WTC11 (cell line): Measurements from ENCODE around the gene EXOC3L2. TPM values are rescaled to one million over a fixed set of nuclear protein-coding genes. Genes with fewer than 3 reads are reported as not detected.

ENCODE experiments used
- ATAC-seq: fragments of 200-7000 bp; cut with Tn5 transposase; 2 replicates; pipeline ENCODE4 v1.10.0; 2021; ENCODE audit warnings: mild to moderate bottlenecking, moderate library complexity
- CTCF ChIA-PET: fragments of 300-600 bp; sonication (Branson Sonifier 250); formaldehyde crosslinking; loops from one replicate; lab custom pipeline; 2021; ENCODE audit warnings: antibody characterized with exemption; lab: Charles Lee
- POLR2A ChIA-PET: fragments of 350-600 bp; sonication (Branson Sonifier 250); formaldehyde crosslinking; loops from one replicate; lab custom pipeline; 2021; ENCODE audit warnings: antibody characterized with exemption; lab: Charles Lee
- DNase-seq: peaks from one replicate; pipeline ENCODE4 v3.0.0; 2021; ENCODE audit warnings: low spot score
- H3K27ac Mint-ChIP-seq: 2 replicates; pipeline ENCODE4 v1.8.0; 2021; ENCODE audit warnings: mixed read lengths
- H3K27me3 Mint-ChIP-seq: 2 replicates; pipeline ENCODE4 v1.8.0; 2021; ENCODE audit warnings: low read depth, mild to moderate bottlenecking, moderate library complexity, mixed read lengths
- H3K36me3 Mint-ChIP-seq: 2 replicates; pipeline ENCODE4 v1.8.0; 2021; ENCODE audit warnings: mixed read lengths
- H3K4me1 Mint-ChIP-seq: 2 replicates; pipeline ENCODE4 v1.8.0; 2022; ENCODE audit warnings: mixed read lengths
- H3K4me3 Mint-ChIP-seq: 2 replicates; pipeline ENCODE4 v1.8.0; 2021; ENCODE audit warnings: mild to moderate bottlenecking, moderate library complexity, mixed read lengths
- H3K9me3 Mint-ChIP-seq: 2 replicates; pipeline ENCODE4 v1.8.0; 2021; ENCODE audit warnings: mixed read lengths
- CBFB ChIP-seq: sonication (generic); formaldehyde crosslinking; IDR thresholded peaks from 2 replicates; pipeline ENCODE4 v1.8.1; 2022; ENCODE audit warnings: mild to moderate bottlenecking, low read depth, missing genetic modification reagents
- CREM ChIP-seq: sonication (generic); formaldehyde crosslinking; IDR thresholded peaks from 2 replicates; pipeline ENCODE4 v1.8.1; 2022; ENCODE audit warnings: mild to moderate bottlenecking, missing genetic modification reagents, moderate library complexity
- ESRRA ChIP-seq: sonication (generic); formaldehyde crosslinking; IDR thresholded peaks from 2 replicates; pipeline ENCODE4 v1.8.1; 2022; ENCODE audit warnings: mild to moderate bottlenecking, missing genetic modification reagents, borderline replicate concordance
- ETV6 ChIP-seq: sonication (generic); formaldehyde crosslinking; IDR thresholded peaks from 2 replicates; pipeline ENCODE4 v1.8.1; 2022; ENCODE audit warnings: mild to moderate bottlenecking, missing genetic modification reagents
- GTF2I ChIP-seq: fragments of 250-450 bp; sonication (Bioruptor Pico); conservative IDR thresholded peaks from 2 replicates; pipeline ENCODE4 v1.4.0; 2021; ENCODE audit warnings: mild to moderate bottlenecking
- JAZF1 ChIP-seq: fragments of 250-450 bp; sonication (Bioruptor Pico); IDR thresholded peaks from 2 replicates; pipeline ENCODE4 v1.9.0; 2021; ENCODE audit warnings: moderate library complexity, mild to moderate bottlenecking, inconsistent platforms
- NFE2L1 ChIP-seq: sonication (generic); formaldehyde crosslinking; IDR thresholded peaks from 2 replicates; pipeline ENCODE4 v1.8.1; 2023; ENCODE audit warnings: missing genetic modification reagents
- SMAD4 ChIP-seq: sonication (generic); formaldehyde crosslinking; IDR thresholded peaks from 2 replicates; pipeline ENCODE4 v1.8.0; 2022; ENCODE audit warnings: mild to moderate bottlenecking, missing genetic modification reagents
- SP1 ChIP-seq: sonication (generic); formaldehyde crosslinking; conservative IDR thresholded peaks from 2 replicates; pipeline ENCODE4 v1.8.1; 2022; ENCODE audit warnings: missing genetic modification reagents
- TCF7 ChIP-seq: sonication (generic); formaldehyde crosslinking; IDR thresholded peaks from 2 replicates; pipeline ENCODE4 v1.8.0; 2022; ENCODE audit warnings: mild to moderate bottlenecking, low read depth, missing genetic modification reagents, moderate library complexity
- TP53 ChIP-seq: sonication (generic); formaldehyde crosslinking; IDR thresholded peaks from 2 replicates; pipeline ENCODE4 v1.8.1; 2023; ENCODE audit warnings: mild to moderate bottlenecking, missing genetic modification reagents
- ZNF232 ChIP-seq: sonication (generic); formaldehyde crosslinking; IDR thresholded peaks from 2 replicates; pipeline ENCODE4 v1.8.0; 2022; ENCODE audit warnings: mild to moderate bottlenecking, missing genetic modification reagents
- ZNF263 ChIP-seq: sonication (generic); formaldehyde crosslinking; IDR thresholded peaks from 2 replicates; pipeline ENCODE4 v1.8.1; 2022; ENCODE audit warnings: low read depth, mild to moderate bottlenecking, moderate library complexity, missing genetic modification reagents
- ZNF423 ChIP-seq: fragments of 250-450 bp; sonication (Bioruptor Pico); IDR thresholded peaks from 2 replicates; pipeline ENCODE4 v2.1.2; 2022; ENCODE audit warnings: mild to moderate bottlenecking, moderate library complexity
- total RNA-seq: library from RNA; stranded (reverse); gene quantifications from 3 replicates; pipeline ENCODE4 v1.2.3, GENCODE V29; 2021
- TF ChIP-seq, protein P1 (sequence below): sonication (generic); formaldehyde crosslinking; IDR thresholded peaks from 2 replicates; pipeline ENCODE4 v1.8.0; 2022; ENCODE audit warnings: mild to moderate bottlenecking, missing genetic modification reagents
- TF ChIP-seq, protein P2 (sequence below): sonication (generic); formaldehyde crosslinking; IDR thresholded peaks from 2 replicates; pipeline ENCODE4 v1.8.1; 2022; ENCODE audit warnings: mild to moderate bottlenecking, missing genetic modification reagents, moderate library complexity, borderline replicate concordance
- TF ChIP-seq, protein P3 (sequence below): fragments of 250-450 bp; sonication (Bioruptor Pico); IDR thresholded peaks from 2 replicates; pipeline ENCODE4 v1.9.0; 2021; ENCODE audit warnings: mild to moderate bottlenecking, borderline replicate concordance
- TF ChIP-seq, protein P4 (sequence below): sonication (generic); formaldehyde crosslinking; IDR thresholded peaks from 2 replicates; pipeline ENCODE4 v1.8.0; 2023; ENCODE audit warnings: missing genetic modification reagents, mild to moderate bottlenecking, borderline replicate concordance
- TF ChIP-seq, protein P5 (sequence below): fragments of 250-450 bp; sonication (Bioruptor Pico); IDR thresholded peaks from 2 replicates; pipeline ENCODE4 v1.8.0; 2021; ENCODE audit warnings: mild to moderate bottlenecking
- TF ChIP-seq, protein P6 (sequence below): fragments of 250-450 bp; sonication (Bioruptor Pico); IDR thresholded peaks from 2 replicates; pipeline ENCODE4 v1.9.0; 2021; ENCODE audit warnings: mild to moderate bottlenecking
- TF ChIP-seq, protein P7 (sequence below): sonication (generic); formaldehyde crosslinking; IDR thresholded peaks from 2 replicates; pipeline ENCODE4 v1.8.0; 2023; ENCODE audit warnings: missing genetic modification reagents

Gene EXOC3L2
- total RNA-seq, 1 experiment from 2014 or later = 2.7 TPM

DNA sequence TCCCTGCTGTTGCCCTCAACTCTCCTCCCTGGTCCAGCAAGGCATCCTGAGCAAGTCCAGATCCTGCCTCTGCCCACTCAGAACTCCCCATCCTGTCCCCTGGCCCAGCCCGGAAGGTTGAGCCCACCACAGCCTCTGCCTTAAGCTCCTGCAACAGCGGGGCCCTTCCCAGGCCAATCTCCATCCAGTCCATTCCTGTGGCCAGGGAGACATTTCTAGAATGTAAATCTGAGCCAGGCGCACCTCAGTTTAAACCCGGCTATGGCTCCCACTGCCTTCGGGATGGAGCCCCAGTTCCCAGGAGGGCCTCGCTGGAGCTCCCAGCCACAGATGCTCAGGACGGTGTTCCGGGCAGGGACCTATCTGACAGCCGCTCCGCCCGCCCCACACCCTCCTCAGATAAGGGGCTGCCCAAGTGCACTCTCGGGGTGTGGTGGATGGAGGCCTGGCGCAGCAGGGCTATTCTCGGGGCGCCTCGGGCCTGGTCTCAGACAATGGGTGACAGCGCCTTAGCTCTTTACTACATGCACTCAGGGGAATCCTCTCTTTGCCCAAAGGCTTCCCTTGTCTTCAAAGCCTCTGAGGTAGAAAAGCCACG, 72.5 kb downstream of the EXOC3L2 start:
- DNase-seq = no peak
- POLR2A ChIA-PET = no interaction called here
- no peak overlapping the region for H3K4me3 Mint-ChIP-seq
- TF ChIP-seq, protein P1, sequence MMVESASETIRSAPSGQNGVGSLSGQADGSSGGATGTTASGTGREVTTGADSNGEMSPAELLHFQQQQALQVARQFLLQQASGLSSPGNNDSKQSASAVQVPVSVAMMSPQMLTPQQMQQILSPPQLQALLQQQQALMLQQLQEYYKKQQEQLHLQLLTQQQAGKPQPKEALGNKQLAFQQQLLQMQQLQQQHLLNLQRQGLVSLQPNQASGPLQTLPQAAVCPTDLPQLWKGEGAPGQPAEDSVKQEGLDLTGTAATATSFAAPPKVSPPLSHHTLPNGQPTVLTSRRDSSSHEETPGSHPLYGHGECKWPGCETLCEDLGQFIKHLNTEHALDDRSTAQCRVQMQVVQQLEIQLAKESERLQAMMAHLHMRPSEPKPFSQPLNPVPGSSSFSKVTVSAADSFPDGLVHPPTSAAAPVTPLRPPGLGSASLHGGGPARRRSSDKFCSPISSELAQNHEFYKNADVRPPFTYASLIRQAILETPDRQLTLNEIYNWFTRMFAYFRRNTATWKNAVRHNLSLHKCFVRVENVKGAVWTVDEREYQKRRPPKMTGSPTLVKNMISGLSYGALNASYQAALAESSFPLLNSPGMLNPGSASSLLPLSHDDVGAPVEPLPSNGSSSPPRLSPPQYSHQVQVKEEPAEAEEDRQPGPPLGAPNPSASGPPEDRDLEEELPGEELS (CRISPR knock-in tag) = no peak
- TF ChIP-seq, all 79 proteins: peak for 0
- Mint-ChIP-seq H3K4me1 (no peaks in the 10 kb centered on the region), H3K36me3 (no peaks in the 10 kb centered on the region), H3K27me3 (no peaks in the 10 kb centered on the region; the same call in 1 of the 2 replicates), H3K27ac (no peak overlapping the region), H3K9me3 (no peaks in the 10 kb centered on the region)
- no peak for ATAC-seq
- CTCF ChIA-PET = interaction anchor here (0.6 to 1.2 kb wide), 2 partner anchors 15 to 157 kb away, joined by 3 read pairs; no protein-coding TSS in a partner anchor

DNA sequence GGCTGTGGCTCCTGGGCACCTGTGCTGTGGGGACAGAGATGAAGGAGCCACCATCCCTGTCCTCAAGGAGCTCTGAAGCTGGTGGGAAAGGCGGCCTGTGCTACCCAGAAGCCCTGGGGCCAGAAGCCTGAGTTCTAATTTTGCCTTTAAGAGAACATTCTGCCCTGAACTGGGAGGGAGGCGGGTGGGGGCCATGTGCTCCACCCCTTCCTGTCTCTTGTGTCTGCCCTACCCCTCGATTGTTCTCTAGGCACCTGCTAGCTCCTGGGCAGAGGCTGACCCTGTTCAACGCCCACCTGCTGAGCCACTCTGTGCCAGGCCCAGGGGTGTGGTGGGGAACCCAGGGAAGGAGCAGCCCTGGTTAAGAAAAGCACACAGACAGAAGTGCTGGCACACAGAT, 73.0 kb downstream of the EXOC3L2 start:
- TF ChIP-seq NFE2L1 (CRISPR knock-in tag) (no peak), SMAD4 (CRISPR knock-in tag) (no peak), ETV6 (CRISPR knock-in tag) (no peak), TCF7 (CRISPR knock-in tag) (no peak), JAZF1 (CRISPR knock-in tag) (no peak), ZNF232 (CRISPR knock-in tag) (no peak), SP1 (CRISPR knock-in tag) (no peak), ZNF423 (no peak), CREM (CRISPR knock-in tag) (no peak), ESRRA (CRISPR knock-in tag) (no peak), GTF2I (CRISPR knock-in tag) (no peak), ZNF263 (CRISPR knock-in tag) (no peak), TP53 (CRISPR knock-in tag) (no peak), CBFB (CRISPR knock-in tag) (no peak)
- TF ChIP-seq, protein P2, sequence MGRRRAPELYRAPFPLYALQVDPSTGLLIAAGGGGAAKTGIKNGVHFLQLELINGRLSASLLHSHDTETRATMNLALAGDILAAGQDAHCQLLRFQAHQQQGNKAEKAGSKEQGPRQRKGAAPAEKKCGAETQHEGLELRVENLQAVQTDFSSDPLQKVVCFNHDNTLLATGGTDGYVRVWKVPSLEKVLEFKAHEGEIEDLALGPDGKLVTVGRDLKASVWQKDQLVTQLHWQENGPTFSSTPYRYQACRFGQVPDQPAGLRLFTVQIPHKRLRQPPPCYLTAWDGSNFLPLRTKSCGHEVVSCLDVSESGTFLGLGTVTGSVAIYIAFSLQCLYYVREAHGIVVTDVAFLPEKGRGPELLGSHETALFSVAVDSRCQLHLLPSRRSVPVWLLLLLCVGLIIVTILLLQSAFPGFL (CRISPR knock-in tag) = no peak
- TF ChIP-seq, protein P3, sequence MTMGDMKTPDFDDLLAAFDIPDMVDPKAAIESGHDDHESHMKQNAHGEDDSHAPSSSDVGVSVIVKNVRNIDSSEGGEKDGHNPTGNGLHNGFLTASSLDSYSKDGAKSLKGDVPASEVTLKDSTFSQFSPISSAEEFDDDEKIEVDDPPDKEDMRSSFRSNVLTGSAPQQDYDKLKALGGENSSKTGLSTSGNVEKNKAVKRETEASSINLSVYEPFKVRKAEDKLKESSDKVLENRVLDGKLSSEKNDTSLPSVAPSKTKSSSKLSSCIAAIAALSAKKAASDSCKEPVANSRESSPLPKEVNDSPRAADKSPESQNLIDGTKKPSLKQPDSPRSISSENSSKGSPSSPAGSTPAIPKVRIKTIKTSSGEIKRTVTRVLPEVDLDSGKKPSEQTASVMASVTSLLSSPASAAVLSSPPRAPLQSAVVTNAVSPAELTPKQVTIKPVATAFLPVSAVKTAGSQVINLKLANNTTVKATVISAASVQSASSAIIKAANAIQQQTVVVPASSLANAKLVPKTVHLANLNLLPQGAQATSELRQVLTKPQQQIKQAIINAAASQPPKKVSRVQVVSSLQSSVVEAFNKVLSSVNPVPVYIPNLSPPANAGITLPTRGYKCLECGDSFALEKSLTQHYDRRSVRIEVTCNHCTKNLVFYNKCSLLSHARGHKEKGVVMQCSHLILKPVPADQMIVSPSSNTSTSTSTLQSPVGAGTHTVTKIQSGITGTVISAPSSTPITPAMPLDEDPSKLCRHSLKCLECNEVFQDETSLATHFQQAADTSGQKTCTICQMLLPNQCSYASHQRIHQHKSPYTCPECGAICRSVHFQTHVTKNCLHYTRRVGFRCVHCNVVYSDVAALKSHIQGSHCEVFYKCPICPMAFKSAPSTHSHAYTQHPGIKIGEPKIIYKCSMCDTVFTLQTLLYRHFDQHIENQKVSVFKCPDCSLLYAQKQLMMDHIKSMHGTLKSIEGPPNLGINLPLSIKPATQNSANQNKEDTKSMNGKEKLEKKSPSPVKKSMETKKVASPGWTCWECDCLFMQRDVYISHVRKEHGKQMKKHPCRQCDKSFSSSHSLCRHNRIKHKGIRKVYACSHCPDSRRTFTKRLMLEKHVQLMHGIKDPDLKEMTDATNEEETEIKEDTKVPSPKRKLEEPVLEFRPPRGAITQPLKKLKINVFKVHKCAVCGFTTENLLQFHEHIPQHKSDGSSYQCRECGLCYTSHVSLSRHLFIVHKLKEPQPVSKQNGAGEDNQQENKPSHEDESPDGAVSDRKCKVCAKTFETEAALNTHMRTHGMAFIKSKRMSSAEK = no peak
- TF ChIP-seq, protein P4, sequence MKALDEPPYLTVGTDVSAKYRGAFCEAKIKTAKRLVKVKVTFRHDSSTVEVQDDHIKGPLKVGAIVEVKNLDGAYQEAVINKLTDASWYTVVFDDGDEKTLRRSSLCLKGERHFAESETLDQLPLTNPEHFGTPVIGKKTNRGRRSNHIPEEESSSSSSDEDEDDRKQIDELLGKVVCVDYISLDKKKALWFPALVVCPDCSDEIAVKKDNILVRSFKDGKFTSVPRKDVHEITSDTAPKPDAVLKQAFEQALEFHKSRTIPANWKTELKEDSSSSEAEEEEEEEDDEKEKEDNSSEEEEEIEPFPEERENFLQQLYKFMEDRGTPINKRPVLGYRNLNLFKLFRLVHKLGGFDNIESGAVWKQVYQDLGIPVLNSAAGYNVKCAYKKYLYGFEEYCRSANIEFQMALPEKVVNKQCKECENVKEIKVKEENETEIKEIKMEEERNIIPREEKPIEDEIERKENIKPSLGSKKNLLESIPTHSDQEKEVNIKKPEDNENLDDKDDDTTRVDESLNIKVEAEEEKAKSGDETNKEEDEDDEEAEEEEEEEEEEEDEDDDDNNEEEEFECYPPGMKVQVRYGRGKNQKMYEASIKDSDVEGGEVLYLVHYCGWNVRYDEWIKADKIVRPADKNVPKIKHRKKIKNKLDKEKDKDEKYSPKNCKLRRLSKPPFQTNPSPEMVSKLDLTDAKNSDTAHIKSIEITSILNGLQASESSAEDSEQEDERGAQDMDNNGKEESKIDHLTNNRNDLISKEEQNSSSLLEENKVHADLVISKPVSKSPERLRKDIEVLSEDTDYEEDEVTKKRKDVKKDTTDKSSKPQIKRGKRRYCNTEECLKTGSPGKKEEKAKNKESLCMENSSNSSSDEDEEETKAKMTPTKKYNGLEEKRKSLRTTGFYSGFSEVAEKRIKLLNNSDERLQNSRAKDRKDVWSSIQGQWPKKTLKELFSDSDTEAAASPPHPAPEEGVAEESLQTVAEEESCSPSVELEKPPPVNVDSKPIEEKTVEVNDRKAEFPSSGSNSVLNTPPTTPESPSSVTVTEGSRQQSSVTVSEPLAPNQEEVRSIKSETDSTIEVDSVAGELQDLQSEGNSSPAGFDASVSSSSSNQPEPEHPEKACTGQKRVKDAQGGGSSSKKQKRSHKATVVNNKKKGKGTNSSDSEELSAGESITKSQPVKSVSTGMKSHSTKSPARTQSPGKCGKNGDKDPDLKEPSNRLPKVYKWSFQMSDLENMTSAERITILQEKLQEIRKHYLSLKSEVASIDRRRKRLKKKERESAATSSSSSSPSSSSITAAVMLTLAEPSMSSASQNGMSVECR (CRISPR knock-in tag) = no peak
- TF ChIP-seq, protein P5, sequence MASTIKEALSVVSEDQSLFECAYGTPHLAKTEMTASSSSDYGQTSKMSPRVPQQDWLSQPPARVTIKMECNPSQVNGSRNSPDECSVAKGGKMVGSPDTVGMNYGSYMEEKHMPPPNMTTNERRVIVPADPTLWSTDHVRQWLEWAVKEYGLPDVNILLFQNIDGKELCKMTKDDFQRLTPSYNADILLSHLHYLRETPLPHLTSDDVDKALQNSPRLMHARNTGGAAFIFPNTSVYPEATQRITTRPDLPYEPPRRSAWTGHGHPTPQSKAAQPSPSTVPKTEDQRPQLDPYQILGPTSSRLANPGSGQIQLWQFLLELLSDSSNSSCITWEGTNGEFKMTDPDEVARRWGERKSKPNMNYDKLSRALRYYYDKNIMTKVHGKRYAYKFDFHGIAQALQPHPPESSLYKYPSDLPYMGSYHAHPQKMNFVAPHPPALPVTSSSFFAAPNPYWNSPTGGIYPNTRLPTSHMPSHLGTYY (CRISPR knock-in tag) = no peak
- TF ChIP-seq, protein P6, sequence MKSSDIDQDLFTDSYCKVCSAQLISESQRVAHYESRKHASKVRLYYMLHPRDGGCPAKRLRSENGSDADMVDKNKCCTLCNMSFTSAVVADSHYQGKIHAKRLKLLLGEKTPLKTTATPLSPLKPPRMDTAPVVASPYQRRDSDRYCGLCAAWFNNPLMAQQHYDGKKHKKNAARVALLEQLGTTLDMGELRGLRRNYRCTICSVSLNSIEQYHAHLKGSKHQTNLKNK (CRISPR knock-in tag) = no peak
- TF ChIP-seq, protein P7, sequence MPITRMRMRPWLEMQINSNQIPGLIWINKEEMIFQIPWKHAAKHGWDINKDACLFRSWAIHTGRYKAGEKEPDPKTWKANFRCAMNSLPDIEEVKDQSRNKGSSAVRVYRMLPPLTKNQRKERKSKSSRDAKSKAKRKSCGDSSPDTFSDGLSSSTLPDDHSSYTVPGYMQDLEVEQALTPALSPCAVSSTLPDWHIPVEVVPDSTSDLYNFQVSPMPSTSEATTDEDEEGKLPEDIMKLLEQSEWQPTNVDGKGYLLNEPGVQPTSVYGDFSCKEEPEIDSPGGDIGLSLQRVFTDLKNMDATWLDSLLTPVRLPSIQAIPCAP (CRISPR knock-in tag) = no peak
- DNase-seq (no peak), ATAC-seq (no peak)
- H3K4me3 Mint-ChIP-seq = no peak overlapping the region
- H3K27me3 Mint-ChIP-seq = no peaks in the 10 kb centered on the region; the same call in 1 of the 2 replicates
- ChIA-PET POLR2A (no interaction called here), CTCF (interaction anchor here (0.8 to 1.2 kb wide), 2 partner anchors 15 to 28 kb away, joined by 3 read pairs; no protein-coding TSS in a partner anchor)
- H3K9me3 Mint-ChIP-seq = no peaks in the 10 kb centered on the region
- no peaks in the 10 kb centered on the region for H3K36me3 Mint-ChIP-seq
- H3K4me1 Mint-ChIP-seq = peaks cover under 1% of the 10 kb centered on the region
- no peak overlapping the region for H3K27ac Mint-ChIP-seq
